Fibroblast of the conjunctiva (primary cell): ENCODE results near the gene STX16.

ENCODE experiments used
- DNase-seq: peaks from one replicate; pipeline ENCODE4 v3.0.0-alpha.2; 2010; ENCODE audit warnings: low read depth

Gene STX16

DNA sequence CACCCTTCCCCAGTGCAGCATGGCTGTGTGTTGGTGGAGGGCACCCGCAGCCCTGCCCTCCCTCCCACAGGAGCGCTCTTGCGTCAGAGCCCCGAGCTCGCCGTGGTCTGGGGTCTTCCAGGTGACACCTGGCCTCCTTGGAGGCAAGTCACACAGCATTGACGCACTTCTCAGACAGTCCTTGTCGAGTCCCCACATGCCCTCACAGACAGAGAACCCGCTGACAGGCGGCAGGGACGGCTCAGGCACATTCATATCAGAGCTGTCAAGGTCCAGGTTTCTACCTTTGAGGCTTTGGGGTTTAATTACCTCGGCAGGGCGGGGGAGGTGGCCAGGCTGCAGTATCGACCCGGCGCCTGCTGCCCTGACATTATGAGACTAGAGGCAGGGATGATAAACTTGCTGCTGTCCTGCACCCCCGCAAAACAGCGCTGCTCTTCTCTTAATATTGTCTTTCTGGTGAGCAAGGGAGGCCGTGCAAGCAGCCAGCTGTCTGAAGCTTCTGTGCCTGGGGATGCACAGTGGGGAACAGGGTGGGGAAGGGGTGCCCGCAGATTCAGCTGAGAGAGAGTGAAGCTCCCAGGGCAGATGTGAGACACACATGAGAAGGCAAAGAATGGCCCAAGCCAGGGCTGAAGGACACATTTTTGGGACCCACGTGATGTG, 46.3 kb downstream of the STX16 start:
- no peak for DNase-seq

DNA sequence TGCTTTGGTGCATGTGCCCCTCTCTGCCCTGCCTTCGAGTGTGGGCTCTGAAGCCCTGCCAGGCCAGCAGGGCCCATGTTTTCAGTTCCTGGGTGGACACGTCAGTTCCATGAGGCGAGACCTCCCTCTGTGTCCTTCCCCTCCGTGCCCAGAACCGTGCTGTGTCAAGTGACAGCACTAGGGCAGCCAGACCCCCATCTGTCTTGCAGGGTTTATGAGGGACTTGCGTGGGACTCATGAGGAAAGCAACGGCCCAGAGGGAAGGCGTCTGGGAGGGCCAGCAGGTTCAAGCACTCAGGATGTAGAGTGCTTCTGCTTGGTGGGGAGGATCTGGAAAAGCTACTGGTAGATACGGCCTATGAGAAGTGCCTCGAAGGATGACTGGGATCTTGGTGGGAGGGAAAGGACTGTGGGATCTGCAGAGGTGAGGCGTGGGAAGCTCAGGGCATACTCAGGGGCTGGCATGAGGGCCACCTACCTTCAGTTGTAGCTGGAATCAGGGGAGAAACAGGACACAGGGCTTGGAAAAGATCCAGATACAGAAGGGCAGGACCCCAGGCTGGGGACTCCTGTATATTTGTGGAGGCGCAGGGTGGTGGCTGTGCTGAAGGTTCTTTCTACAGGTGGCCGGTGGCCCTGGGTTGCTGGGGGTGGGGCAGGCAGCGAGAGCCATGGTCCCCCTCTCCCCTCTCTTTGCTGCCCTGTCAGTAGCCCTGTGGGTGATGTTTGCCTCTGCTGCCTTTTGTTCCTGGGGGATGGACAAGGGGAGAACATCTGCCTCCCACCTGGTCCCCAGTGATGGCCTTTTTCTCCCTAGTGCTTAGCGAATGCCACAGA, 47.0 kb downstream of the STX16 start:
- no peak for DNase-seq

DNA sequence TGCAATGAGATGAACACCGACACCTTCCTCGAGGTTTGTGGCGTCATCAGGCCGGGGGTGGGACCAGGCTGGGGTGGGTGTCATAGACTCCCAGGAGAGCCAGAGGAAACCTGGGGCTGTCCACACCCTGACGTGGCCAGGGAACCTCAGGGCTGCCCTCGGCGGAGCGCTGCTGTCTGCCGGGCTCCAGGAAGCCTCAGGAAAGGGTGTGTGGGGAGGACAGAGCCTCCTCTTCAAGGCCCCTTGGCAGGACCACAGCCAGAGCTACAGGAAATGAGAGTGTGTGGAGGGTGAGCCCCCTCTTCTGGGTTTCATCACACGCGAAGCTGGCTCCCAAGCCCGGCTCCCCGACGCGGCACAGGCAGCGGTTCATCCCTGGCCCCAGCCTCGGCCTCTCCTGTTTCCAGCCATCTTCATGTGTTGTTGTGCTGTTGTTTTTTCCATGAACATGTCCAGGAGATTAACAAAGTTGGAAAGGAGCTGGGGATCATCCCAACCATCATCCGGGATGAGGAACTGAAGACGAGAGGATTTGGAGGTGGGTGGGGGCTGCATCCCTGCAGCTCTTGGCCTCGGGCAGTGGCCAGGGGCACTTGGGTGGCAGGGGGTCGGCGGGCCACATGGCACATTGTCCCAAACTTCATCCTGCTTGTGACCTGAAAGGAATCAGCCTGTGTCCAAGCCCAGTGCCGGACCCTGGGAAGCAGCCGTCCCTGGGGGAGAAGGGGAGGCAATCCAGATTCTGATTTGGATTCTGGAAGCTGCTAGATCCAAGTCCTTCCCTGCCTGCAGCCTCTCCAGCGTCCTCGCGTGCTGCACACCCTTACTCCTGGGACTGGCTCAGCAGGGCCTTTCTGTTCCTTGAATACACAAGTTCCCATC, 47.9 kb downstream of the STX16 start:
- no peak for DNase-seq

DNA sequence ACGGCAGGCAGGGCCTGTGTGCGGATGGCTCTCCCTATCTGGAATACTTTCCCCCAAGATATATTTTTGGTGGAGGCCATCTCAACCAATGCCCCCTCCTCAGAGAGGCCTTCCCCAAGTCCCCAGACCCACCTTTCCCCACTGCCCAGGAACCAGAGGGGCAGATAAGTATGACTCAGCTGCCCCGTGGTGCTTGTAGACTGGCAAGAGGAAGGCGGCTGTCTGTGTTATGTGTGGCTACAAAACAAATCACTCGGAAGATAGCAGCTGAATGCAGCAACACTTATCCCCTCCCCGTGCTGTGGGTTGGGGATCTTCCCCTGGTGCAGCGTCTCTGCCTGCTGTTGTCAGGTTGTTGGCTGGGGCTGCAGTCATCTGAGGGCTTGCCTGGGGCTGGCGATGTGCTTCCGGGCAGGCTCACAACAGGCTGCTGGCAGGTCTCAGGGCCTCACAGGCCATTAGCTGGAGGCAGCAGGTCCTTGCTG, 48.6 kb downstream of the STX16 start:
- DNase-seq, result no peak

DNA sequence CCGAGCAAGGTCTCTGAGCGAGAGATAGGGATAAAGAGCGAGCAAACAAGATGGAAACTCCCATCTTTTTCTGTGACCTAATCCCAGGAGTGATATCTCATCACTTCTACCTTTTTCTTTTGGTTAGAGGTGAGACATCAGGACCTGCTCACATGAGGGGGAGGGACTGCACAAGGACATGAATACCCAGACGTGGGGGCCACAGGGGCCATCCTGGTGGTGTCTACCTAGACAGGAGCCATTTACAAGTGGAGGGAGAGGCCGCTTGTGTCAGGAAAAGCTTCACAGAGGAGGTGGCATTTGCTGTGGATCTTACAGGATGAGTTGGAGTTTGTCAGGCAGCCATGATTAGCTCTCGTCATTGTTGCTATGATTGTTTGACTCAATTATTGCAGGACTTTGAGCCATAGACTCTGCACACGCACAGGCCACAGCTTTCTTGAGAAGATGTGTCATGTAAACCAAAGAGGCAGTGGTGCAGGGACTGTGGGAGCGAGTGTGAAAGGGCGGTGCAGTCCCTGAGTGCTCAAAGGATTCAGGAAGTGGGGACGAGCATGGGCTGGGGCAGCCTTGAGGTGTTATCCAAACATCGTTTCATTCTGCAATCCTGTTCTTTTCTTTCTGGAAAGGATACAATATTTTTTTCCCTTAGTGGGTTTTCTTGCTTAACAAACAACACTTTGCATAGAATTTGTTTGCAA, 49.2 kb downstream of the STX16 start:
- no peak for DNase-seq

DNA sequence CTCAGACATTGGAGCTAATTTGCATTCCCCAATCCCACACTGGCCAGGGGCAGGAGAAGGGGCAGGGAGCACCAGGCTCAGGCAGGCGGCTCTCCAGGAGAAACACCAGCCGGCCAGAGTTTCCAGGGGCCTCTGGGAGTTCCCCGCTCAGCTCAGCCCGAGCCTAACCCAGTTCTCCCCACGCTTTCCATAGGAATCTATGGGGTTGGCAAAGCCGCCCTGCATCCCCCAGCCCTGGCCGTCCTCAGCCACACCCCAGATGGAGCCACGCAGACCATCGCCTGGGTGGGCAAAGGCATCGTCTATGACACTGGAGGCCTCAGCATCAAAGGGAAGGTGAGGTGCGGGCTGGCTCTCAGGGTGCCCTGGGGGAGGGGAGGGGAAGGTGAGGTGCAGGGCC, 49.7 kb downstream of the STX16 start:
- DNase-seq, result no peak

DNA sequence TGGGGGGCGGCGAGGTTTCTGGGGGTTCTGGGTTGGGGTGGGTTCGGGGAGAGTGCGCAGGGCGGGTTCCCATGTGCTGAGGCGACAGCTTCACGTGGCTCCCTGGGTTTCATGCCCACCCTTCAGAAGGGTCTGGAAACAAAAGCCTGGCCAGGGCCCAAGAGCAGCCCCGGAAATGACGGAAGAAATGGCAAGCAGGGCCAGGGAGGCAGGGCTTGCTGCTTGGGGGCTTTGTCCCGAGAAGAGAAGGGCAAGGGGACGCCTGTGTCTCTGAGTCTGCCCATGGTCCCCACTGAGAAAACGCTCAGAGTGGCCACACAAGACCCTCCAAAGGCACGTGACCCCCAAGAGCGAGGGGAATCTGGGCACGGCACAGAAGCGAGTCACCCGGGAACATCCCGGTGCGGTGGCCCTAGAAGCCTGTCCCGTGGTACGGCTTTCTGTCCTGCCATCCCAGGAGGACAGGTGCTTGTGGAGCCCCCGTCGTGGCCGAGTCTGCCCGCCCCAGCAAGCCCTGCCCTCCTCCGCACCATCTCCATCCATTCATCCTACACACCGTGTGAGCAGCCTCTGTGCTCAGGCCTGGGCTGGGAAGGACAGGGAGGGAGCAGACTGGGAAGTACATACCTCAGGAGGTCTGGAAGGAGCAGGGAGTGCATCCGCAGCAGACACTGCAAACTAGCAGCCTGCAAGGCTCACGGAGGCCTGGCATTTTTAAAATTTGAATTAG, 50.5 kb downstream of the STX16 start:
- no peak for DNase-seq

DNA sequence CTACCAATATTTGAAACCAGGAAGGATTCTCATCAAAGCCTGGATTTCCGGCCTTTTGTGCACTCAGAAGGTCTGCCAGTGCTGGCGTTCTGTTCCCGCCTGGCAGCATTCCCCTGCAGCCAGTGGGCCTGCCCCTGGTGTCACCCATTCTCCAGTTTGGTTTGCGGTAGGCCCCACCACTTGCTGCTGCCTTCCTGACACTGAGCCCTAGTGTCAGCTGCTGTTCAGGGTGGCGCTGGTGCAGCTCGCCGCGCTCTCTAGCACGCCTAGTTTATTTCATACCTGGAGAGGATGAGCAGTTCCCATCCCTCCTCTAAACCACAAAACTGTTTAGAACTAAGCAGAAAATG, 51.1 kb downstream of the STX16 start:
- no peak for DNase-seq

DNA sequence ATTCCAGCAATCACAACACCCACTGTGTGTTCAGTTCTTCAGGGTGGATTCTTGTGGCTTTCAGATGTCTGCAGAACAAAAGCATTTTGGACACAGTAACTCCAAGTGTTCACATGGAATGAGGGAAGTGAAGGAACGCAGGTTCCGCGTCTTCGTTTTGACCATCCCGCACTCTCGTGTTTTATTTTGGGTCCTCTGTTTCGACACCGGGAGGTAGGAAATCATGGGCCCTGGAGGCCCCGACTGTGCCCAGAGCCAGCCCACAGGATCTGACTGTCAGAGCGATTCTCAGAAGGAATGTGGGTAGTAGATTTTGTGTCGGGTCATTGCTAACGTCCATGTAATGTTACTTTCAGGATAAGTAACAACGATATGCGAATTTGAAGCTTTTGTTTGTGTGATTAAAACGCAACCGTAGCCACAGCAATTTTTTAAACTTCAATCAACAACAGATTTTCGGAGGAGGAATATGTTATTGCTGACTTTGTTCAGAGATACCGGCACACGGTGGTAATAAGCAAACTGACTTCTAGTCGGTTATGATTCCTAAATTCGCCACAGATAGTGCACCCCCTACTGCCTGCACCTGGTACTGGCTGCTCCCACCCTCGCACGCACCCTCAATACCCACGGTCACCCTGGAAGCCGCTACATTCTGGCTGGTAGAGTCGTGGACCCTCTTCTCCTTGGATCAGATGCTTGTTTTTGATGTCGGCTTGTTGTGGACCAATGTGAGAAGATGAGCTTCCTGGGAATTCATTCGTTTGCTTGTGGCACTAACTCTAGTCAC, 52.0 kb downstream of the STX16 start:
- no peak for DNase-seq

DNA sequence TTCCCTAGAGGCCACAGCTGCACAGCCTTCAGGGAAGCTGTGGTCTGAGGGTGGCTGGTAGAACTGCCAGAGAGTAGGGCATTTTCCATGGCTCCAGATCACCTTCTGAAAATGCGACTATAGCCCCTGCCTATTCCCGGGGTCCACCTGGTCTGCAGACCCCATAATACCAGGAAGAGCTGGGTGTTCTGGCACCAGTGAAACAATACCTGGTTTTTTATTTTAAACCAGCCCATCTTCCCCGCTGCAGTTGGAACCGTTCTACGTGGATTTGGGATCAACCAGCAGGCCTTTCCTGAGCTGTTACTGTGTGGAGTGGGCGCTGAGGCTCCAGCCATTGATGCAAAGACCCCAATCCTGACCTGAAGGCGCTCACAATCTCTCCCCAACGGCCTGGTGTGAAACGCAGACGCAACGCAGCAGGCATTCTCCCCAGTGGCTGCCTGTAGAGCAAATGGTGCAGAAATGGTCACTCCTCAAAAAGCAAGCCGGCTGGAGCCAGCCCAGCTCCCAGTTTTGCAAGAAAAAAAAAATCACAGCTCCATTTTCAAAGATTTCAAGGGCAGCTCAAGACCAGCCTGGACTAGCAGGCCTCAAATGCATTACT, 52.8 kb downstream of the STX16 start:
- DNase-seq, result no peak

DNA sequence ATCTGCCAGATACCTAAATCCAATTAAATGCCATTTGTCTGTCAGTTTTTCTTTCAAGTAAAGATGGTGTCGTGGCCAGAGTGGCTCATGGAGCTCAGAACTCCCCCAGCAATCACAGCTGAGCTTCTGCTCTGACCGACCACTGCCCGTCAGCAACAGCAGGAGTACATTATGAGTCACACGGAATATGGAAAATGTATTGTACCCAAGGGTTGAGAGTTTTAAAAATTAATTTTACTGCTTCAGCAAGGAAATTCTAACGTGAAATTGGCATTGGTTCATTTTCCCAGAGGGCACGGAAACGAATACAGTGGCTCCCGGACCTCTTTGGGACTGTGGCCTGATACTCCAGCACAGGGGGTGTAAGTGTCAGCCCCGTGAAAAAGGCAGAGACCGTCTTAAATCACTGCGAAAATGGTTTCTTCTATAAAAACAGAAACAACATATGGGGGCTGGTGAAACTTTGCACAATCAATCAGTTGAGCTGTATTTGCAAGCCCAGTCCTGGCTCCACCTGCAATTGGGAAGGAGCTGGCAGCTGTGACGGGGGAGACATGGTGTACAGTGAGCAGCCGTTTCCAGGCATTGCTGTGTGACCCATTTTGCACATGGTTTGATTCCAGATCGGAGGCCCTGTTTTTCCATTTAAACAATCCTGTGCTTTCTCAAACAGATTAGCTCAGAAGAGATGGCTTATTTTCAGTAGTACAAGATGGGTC, 54.3 kb downstream of the STX16 start:
- DNase-seq, result no peak

DNA sequence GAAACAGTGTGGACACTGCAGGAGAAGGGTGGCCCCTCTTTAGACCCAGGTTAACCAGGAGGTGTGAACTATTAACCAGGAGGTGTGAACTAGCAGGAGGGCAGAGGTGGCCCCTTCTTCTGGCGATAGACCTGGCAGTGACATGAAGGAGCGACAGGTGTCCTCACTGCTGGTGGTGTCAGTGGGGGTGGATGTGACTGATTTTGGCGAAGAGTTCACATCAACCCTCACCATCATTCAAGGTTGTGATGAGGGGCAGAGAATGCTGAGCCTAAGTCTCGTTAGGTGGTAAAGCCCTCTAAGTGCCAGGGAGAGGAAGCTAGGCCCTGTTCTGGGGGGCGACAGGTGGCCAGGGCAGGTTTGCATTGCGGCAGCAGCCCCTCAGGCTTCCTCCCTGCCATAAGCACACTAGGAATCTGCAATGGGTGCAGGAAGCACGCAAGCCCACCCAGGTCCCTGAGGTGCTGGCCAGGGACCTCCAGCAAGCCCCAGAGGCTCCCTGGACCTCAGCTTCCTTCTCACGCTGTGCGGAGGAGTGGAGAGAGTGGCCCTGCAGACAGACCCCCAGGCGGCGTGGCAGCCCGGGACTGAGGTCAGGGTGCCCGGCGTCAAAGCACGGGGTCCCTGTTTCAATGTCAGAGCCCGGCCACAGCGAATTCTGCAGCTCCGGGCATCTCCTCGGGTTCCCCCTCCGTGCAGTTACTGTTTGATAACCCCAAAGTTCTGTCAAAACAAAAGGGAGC, 55.2 kb downstream of the STX16 start:
- DNase-seq, result no peak

DNA sequence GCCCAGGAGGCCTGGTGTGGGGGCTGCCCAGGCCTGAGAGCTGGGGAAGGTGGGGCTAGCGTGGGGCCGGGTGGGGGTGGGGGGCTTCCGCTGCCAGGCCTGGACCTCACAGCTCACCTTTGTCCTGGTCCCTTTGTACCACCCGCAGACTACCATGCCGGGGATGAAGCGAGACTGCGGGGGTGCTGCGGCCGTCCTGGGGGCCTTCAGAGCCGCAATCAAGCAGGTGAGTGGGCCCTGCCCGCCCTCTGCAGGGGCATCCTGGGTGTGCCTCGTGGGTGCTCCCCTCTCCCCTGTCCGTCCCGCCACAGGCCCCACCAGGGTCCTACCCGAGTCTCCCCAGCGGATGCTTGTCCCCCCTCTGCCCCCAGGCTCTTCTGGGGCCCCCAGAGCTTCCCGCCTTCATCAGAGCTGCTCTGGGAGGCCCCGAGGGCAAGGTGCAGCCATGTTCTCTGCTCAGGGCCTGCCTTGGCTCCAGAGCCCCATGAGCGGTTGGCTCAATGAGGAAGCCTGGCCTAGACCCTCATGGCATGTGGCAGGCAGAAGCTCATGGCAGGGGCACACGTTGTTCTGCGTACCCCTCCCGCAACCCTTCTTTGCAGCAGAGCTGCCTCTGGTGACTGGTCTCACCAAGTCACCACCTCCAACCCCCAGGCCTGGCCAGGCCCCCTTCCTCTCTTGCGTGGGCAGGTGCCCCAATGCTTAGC, 56.0 kb downstream of the STX16 start:
- no peak for DNase-seq

DNA sequence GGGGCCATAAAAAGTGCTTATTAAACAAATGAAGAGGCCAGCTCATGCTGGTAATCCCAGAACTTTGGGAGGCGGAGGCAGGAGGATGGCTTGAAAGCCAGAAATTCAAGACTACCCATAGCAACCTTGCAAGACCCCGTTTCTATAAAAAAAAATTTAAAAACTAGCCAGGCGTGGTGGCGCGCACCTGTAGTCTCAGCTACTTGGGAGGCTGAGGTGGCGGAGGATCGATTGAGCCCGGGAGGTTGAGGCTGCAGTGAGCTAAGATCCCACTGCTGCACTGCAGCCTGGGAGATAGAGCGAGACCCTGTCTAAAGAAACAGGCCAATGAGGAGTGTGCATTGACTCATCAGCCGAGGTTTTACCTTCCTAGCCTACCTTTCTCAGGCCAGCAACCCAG, 56.7 kb downstream of the STX16 start:
- DNase-seq, result no peak

DNA sequence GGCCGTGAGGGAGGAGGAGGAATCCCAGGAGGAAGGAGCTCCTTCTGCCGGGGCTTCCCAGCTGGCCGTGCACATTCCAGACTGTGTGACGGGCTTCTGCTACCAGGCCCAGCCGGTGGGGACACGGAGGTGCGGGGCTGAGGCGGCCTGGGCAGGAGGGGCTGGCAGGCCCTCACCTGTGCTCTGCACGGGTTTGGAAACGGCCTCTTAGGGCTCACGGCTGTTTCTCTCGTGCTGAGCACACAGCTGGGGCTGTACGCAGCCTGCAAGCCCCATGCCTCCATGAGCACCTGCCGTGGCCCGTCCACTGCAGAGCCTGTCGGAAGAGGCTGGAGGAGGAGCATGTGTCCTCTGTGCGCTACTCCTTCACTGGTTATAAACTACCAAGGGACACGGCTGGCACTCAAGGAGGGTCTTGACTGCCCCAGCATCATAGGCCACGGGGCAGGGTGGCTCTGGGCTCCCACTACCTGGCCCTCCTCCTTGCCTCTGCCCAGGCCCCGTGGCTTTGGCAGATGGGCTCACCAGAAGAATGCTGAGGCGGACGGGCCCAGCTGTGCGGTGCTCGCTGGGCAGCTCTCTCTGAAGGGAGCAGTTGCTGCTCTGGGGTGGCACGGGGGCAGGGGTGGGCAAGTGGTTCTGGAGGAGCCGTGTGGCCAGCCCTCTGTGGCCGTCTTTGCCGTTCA, 57.3 kb downstream of the STX16 start:
- DNase-seq, result no peak

DNA sequence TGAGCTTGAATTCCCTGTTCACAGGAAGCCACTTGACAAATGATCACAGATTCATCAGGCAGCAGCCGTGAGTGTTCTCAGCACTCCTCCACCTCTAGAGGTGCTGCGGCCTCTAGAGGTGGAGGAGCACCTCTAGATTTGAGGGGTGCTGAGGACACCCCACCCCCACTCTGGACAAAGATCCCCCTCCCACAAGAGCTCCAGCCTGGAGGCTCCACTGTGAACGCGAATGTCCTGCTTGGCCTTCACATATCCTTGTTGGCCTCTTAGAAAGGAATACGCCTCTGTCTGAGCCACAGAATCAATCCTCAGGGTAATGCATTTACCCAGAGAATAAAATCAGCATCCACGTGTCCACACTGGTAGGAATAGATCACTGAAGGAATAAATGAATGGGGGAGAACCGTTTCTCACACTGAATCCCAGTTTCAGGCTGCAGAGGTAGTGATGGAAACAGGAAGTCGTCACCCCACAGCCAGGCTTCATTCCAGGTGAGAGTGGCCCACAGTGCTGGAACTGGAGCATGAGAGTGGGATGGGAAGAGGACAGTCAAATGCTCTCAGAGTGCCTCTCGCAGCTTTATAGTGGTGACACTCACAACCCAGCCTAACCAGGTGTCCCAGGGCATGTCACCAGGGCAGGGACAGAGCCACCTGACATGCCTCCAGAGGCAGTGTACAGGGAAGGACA, 58.1 kb downstream of the STX16 start:
- no peak for DNase-seq

DNA sequence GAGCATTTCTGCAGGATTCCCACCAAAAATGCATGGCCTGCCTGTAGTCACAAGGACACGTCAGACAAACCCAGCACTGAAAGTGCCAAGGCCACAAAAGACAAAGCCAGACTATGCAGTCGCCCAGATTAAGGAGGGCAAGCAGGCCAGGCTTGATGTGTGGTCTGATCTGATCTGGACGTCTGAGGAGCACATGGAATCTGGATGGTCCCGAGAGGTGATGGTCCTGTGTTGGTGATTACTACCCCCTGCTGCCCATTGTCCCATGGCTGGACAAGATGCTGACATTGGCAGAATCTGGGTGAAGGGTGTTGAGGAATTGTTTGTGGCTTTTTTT, 58.6 kb downstream of the STX16 start:
- no peak for DNase-seq
